Left renal pelvis (tissue), 4 donors: Measurements from ENCODE around the gene COX4I2. TPM values are rescaled to one million over a fixed set of nuclear protein-coding genes. Genes with fewer than 3 reads are reported as not detected.

Experiments
- DNase-seq, 4 donors: peaks; one replicate each; pipeline ENCODE4 v3.0.0-alpha.2; 2013; ENCODE audit warnings: low read depth in 4 of 4, low spot score in 3 of 4
- polyA plus RNA-seq, 4 donors: library from polyadenylated mRNA; unstranded; fragments of 120-200 nt; gene quantifications; one replicate each; pipeline ENCODE4 v1.2.1, GENCODE V29; 2013; ENCODE audit not compliant: insufficient read length in 4 of 4

The COX4I2 gene
- polyA plus RNA-seq, 4 donors = 1.6 to 2.6 (median 2.1) TPM

GRCh38 chr20:31674895-31675827, 37.4 kb downstream of the COX4I2 start:
- DNase-seq = no peak

DNA sequence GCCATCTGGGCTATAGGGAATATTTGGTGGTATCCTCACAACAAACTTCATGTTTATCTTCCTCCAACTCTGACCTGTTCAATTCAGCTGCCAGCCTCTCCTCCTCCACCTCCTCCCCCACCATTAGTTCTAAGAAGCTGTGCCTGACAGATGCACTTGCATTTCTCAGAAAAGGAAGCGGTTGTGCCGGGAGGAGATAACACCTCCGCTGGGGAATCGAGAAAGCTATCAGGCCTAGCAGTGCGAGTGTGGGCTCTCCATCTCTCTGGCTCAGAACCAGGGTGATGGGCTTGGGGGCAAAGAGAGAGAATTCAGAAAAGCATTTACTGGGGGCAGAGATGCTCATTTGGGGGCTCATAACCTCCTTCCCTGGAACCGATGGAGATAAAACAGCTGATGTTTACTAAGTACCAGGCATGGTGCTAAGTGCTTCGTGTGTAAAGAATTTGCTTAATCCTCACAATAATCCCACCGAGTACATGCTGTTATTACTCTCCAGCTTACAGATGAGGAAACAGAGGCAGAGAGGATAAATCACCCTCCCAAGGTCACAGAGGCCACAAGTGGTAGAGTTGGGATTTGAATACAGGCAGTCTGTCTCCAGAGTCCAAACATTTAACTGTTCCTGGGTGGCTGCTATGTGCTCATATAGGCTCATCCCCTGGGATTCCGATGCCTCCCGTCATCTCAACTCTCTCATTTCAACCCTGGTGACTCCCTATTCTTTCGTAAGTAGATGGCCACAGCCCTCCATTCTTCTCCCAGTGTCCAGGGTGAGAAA, 38.3 kb downstream of the COX4I2 start:
- no peak for DNase-seq

GRCh38 chr20:31676609-31676989, 38.9 kb downstream of the COX4I2 start:
- no peak for DNase-seq

GRCh38 chr20:31677553-31678260, 40.0 kb downstream of the COX4I2 start:
- DNase-seq = no peak

GRCh38 chr20:31678389-31679356, 41.0 kb downstream of the COX4I2 start:
- DNase-seq = no peak

GRCh38 chr20:31679357-31680285, 41.9 kb downstream of the COX4I2 start:
- DNase-seq = no peak

- DNase-seq = no peak
Observed at GRCh38 chr20:31680286-31681127, 42.8 kb downstream of the COX4I2 start.

DNA sequence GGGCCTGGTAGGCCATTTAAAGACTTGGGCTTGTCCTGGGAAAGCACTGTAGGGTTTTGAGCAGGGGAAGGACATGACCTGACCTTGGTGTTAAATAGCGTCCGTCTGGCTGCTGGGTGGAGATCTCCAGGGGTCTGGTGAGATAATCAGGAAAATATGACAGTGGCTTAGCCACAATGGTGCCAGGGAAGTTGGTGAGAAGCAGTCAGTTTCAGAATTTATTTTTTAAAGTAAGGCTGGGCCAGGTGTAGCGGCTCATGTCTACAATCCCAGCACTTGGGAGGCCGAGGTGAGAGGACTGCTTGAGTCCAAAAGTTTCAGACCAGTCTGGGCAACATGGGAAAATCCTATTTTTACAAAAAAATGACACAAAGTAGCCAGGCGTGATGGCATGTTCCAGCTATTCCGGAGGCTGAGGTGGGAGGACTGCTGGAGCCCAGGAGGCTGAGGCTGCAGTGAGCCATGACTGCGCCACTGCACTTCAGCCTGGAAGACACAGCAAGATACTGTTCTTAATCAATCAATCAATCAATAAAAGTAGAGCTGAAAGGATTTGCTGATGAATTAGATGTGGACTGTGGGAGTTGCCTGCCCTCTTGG, 43.5 kb downstream of the COX4I2 start:
- no peak for DNase-seq

GRCh38 chr20:31681769-31682168, 44.1 kb downstream of the COX4I2 start:
- DNase-seq = no peak

DNA sequence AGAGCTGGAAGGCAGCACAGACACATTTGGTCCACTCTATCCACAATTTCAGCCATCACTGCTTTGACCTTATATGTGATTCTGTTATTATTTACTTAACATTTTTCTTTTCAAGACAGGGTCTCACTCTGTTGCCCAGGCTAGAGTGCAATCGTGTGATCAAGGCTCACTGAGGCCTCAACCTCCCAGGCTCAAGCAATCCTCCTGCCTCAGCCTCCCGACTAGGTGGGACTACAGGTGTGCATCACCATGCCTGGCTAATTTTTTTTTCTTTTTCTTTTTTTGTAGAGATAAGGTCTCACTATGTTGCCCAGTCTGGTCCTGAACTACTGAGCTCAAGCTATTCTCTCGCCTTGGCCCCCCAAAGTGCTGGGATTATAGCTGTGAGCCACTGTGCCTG, 44.6 kb downstream of the COX4I2 start:
- no peak for DNase-seq

DNA sequence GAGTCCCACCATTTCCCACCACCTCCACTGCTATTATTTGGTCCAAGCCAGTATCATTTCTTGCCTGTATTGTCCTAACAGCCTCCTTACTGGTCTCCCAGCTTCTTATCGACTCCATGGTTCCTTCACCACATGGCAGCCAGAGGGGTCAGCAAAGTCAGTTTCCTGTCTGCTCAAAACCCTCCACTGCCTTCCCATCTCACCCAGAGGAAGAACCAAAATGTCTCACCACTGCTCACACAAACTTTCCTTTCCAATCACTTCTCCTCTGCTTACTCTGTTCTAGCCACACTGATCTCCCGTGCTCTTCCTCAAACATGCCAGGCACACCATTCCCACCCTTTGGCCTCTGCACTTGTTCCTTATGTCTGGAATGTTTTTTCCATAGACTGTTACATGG, 45.2 kb downstream of the COX4I2 start:
- no peak for DNase-seq

DNA sequence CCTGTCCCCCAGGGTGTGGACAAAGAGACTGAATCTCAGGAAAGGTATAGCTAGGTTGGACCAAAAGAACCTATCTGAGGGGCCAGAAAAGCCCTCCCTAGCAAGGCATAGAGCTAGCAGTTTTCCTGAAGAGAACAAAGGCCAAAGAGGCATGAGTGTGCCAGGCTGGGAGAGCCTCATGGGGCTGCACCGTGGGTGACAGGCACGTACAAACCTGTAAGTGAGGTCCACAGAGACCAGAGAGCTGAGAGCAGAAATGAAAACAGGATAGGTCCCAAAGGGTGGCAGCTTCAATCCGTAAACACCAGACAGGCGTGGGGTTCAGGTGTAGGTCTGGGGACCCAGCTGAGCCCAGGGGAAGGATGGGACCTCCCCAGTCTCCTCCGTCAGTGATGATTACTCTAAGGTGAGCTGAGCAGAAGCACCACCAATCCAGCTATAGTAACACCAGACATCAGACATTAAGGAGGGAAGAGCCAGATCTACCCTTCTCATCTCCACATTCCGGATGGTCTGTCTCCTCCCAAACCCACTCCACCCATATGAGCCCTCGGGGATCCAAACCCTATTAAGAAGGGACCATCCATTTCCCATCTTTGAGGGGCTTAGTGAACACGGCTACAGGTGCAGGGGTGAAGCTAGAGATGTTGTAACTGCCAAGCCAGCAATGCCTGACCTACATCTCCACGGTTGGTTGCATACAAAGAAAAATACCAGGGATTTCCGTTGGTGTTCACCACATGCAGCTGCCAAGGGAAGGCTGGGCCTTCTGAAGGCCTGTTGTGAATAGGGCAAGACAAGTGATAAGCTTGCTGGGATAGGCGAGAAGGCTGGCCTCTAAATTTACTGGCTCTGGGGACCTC, 46.7 kb downstream of the COX4I2 start:
- no peak for DNase-seq

DNA sequence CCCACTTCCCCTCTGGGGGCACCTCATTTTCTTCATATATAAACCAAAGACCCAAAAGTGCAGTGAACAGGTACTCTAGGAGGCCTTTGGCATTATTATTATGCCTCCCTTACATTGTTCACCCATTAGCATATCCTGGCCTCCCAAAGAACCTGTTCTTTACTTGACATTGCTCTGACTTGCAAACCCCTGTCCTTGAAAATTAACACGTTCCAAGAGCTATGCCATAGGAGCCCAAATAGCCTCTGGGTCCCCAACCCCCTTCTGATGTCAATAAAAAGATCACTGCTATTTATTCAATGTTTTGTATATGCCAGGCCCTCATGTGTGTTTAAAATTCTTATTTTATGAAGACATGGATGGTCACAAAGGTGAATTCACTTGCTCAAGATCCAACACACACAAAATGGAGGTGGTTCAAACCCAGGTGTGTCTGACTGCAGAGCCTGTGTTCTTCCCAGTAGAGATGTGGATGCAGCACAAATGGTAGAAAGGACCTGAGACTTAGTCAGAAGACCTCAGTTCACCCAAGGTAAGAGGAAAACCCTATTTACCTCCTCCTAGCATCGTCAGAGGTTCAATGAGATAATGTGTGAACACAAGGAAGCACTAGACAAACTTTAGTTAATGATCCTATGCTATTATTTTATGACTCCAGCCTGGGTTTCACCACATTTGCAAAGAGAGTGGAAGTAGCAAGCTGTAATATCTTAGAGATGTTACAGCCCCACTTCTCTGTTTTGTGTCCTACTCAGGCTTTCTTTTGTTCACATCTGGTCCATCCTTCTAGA, 48.3 kb downstream of the COX4I2 start:
- no peak for DNase-seq

DNA sequence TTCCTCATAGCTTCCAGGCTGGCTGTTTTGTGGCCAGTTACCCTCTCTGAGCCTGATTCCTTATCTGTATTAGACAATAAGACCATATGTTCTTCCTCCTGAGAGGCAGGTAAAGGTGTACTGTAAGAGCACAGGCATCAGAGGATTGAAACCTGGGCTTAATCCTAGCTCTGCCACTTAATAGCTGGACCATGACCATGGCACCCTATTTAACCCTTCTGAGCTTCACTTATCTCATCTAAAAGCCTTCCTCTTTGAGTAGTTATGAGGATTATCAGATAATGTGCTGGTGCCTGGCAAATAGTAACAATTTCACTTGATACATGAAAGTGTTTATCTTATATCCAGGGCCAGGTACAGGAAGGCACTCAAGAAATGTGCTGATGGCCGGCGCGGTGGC, 50.1 kb downstream of the COX4I2 start:
- no peak for DNase-seq

- DNase-seq = no peak
Observed at GRCh38 chr20:31689141-31689540, 51.4 kb downstream of the COX4I2 start.

GRCh38 chr20:31690124-31690666, 52.5 kb downstream of the COX4I2 start:
- DNase-seq = no peak
